ENCODE data around the gene XPA.

GRCh38 chr9:97682242-97682641, 14.9 kb downstream of the XPA start:
- no peak for TF ChIP-seq USF1 (CRISPR knock-in tag; IDR thresholded peaks at IDR 0.05)
- TF ChIP-seq USF2 (CRISPR knock-in tag; IDR thresholded peaks at IDR 0.05) = no peak
- TF ChIP-seq CTCF (IDR thresholded peaks at IDR 0.05) = no peak
- TF ChIP-seq TEAD1 (CRISPR knock-in tag; IDR thresholded peaks at IDR 0.05) = no peak
- TF ChIP-seq NR3C1 (CRISPR knock-in tag; conservative IDR thresholded peaks at IDR 0.05; ENCODE audit: low read depth) = no peak
- TF ChIP-seq E2F4 (CRISPR knock-in tag; IDR thresholded peaks at IDR 0.05; ENCODE audit: borderline replicate concordance, low read depth) = no peak
- no peak for TF ChIP-seq SMAD3 (CRISPR knock-in tag; IDR thresholded peaks at IDR 0.05; ENCODE audit: borderline replicate concordance)
- no peak for TF ChIP-seq ETV6 (CRISPR knock-in tag; IDR thresholded peaks at IDR 0.05)
- TF ChIP-seq NFYB (CRISPR knock-in tag; conservative IDR thresholded peaks at IDR 0.05; ENCODE audit: low read depth) = no peak
- no peak for TF ChIP-seq EMX1 (CRISPR knock-in tag; IDR thresholded peaks at IDR 0.05)
- no peak for TF ChIP-seq FOXP1 (CRISPR knock-in tag; IDR thresholded peaks at IDR 0.05; ENCODE audit: borderline replicate concordance)

Measured in WTC11 (cell line).